Measurements from ENCODE around the gene KXD1.

Gene KXD1

GRCh38 chr19:18603958-18604819 lies 46.5 kb downstream of the KXD1 start:
- no peak for DNase-seq

GRCh38 chr19:18604820-18605159 lies 47.1 kb downstream of the KXD1 start:
- DNase-seq, result no peak

DNA sequence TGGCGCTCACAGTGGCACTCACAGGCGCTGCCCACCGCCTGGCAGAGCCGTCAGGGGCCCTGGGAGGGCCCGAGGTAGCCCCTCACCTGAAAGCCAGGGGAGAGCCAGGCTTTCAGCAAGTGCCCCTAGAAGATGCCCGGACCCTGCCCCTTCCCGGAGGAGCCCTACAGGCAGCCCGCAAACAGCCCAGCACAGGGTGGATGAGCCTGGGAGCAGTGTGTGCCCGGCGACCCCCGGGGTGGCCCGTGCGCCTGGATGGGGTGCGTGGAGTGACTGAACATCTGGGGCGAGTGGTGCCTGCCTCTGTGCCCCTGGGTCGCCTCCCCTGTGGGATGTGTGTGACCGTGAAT lies 47.5 kb downstream of the KXD1 start:
- no peak for DNase-seq

DNA sequence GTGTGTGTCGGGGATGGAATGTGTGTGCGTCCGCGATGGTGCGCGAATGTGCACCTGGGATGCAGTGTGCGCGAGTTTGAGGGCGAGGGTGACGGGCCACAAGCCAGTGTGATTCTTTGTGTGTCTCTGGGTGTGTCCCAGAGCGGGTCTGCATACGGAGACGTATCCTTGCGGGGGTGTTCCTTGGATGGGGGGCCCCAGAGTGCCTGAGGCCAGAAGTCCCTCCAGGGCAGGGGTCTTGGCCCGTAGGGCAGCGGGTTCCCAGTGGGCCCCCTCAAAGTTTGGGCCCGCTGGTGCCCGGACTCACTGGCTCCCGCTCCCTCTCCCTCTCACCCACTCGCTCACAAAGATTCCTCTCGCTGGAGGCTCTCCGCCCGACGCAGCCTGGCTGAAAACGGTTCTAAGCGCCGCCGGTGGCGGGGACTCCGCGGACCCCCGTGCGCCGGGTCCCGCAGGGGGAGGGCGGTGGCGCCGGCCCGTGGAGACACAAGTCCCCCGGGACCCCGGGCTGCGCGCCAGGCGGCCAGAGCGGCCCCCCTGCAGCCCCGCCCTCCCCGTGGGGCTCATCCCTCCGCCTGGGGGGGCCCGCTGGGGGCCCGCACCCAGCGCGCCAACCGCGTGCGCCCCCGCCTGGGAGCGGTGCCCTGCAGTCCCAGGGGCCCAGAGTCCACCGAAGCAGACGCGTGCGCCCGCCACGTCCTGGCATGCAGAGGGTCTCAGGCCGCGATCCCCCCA lies 48.0 kb downstream of the KXD1 start:
- DNase-seq, result peak; percentile 25

GRCh38 chr19:18606281-18607225 lies 48.9 kb downstream of the KXD1 start, which contains the start of gene CRLF1:
Gene CRLF1 (minus strand): TSS chr19:18606799. CDS start chr19:18606656, 143 bp downstream.
- no peak for DNase-seq

GRCh38 chr19:18607226-18608101 lies 49.8 kb downstream of the KXD1 start:
- DNase-seq, result peak; percentile 46

- no peak for DNase-seq
Observed at GRCh38 chr19:18608102-18608804, 50.6 kb downstream of the KXD1 start.

GRCh38 chr19:18608805-18609716 lies 51.4 kb downstream of the KXD1 start:
- no peak for DNase-seq

DNA sequence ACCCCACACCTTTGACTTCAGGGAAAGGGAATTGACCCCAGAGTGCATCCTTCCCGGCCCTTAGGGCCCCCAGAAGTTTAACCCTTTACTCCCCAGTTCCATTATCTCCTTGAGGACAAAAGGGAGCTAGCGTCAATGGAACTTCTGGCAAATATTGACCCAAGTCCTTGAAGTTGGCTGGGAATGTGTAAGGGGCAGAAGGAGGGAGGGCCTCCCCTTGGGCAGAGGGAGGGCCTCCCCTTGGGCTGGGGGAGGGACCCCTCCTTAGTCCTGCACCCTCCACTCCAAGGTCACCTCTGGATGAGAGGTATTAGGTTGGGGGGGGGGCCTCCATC lies 52.0 kb downstream of the KXD1 start:
- DNase-seq, result peak; percentile 22

- peak; percentile 44 for DNase-seq
Observed at GRCh38 chr19:18610245-18610555, 52.5 kb downstream of the KXD1 start.

DNA sequence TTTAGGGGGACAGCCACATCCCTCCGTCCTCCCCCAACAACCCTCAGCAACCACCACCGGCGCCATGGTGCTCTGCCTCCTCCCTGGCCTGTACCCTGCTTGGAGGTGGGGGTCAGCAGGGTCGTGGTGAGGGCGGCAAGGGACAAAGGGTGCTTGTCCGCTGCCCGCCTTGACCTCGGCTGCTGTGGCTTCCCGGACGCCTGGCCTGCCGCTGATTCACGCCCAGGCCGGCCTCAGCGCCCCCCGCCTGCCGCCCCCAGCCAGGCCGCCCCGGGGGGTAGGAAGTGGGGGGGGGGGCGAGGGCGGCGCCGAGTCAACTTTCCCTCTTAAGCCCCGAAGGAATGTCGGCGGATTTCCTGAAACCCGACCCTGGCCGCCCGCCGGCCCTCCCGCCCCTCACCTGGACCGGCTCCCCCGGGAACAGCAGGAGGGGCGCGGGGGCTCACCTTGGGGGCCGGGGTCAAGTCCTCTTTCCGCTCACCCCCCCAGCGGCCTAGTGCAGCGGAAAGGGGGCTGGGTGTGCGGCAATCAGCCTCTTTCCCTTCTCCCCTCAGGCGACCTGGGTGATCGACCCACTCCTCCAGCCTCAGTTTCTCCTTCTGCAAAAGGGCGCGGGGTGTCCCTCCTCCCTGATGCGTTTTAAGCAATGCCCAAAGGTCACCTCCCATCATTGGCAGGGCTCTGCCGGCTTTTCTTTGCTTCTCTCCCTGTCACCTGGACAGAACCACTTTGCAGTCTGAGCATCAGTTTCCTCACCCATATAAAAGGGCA lies 53.1 kb downstream of the KXD1 start:
- no peak for DNase-seq

DNA sequence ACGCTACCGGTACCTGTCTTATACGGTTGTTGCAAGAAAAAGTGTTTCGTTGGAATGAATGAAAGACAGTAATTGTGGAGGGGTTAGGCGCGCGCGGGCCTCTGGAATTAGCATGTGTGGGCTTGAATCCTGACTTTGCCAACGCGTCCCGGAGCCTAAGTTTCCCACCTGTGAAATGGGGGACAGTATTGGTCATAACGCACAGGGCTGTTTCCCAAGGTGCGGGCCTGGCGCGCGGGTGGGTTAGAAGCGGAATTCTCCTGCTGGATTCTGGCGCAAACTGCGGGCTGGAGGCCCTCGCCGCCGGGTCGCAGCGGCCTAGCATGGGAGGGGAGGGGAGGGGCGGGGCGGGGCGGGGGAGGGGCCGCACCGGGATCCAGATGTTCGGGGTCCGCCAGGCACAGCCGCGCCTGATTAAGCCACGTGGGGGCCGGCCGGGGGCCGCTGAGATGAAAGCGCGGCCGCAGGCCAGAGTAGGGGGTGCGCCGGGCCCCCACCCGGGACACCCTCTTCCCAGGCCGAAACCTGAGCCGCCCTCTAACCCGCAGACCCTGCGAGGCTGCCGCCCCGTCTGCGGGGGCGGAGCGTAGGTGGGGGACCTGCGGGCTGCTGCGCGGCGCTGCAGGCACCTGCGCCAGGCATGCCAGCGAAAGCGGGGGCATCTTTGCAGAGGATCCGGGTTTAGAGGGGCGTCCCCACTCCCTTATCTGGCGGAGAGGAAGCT lies 53.8 kb downstream of the KXD1 start:
- peak; percentile 57 for DNase-seq

GRCh38 chr19:18612051-18612771 lies 54.5 kb downstream of the KXD1 start:
- peak; percentile 40 for DNase-seq

- peak; percentile 36 for DNase-seq
Observed at GRCh38 chr19:18612772-18613588, 55.3 kb downstream of the KXD1 start, which contains the start of gene TMEM59L. Gene TMEM59L (plus strand): TSS chr19:18612870. CDS start chr19:18612959, 89 bp downstream.

- no peak for DNase-seq
Observed at GRCh38 chr19:18613589-18614234, 56.0 kb downstream of the KXD1 start.

DNA sequence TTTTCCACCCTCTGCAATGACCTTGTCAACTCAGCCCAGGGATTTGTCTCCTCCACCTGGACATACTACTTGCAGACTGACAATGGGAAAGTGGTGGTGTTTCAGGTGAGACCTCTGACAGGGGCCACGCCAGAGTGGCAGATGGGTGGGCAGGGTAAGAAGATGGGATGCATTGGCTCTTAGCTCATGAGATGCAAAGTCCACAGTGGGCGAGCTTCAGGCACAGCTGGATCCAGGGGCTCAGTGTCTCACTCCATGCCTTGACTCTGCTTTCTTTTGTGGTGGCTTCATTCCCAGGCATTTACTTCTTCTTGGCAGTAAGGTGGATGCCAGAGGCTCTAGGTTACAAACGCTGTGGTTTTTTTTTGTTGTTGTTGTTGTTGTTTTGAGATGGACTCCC lies 58.4 kb downstream of the KXD1 start:
- DNase-seq, result no peak

DNA sequence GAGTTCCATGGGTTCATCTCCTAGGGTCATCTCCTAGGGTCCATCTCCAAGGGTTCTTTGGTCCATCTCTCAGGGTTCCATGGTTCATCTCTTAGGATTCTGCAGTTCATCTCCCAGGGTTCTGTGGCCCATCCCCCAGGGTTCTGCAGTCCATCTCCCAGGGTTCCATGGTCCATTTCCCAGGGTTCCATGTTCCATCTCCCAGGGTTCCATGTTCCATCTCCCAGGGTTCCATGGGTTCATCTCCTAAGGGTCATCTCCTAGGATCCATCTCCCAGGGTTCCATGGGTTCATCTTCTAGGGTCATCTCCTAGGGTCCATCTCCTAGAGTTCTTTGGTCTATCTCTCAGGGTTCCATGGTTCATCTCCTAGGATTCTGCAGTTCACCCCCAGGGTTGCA lies 59.9 kb downstream of the KXD1 start:
- no peak for DNase-seq

Measured in DMS53 (cell line).